ENCODE measurements around the gene PAPOLA.

DNA sequence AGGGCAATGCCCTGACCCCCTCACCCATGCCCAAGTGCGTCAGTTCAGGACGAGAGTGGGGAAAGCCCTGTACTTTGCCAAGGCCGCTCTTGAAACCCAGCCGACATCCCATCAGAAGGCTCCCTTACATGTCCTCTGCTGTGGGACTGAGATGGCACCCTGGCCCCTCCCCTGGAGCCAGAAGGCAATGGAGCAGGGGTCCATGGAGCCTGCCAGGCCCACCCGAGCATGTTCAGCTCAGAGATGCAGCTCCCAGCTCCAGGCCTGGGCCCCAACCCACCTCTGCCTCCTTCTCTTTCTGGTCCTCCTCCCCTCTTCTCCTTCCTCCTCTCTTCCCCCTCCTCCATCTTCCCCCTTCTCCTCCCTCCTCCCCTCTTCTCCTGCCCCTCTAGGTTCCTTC, 95.5 kb downstream of the PAPOLA start:
- TF ChIP-seq, protein P1, sequence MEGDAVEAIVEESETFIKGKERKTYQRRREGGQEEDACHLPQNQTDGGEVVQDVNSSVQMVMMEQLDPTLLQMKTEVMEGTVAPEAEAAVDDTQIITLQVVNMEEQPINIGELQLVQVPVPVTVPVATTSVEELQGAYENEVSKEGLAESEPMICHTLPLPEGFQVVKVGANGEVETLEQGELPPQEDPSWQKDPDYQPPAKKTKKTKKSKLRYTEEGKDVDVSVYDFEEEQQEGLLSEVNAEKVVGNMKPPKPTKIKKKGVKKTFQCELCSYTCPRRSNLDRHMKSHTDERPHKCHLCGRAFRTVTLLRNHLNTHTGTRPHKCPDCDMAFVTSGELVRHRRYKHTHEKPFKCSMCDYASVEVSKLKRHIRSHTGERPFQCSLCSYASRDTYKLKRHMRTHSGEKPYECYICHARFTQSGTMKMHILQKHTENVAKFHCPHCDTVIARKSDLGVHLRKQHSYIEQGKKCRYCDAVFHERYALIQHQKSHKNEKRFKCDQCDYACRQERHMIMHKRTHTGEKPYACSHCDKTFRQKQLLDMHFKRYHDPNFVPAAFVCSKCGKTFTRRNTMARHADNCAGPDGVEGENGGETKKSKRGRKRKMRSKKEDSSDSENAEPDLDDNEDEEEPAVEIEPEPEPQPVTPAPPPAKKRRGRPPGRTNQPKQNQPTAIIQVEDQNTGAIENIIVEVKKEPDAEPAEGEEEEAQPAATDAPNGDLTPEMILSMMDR (IDR thresholded peaks at IDR 0.05): no peak
- TF ChIP-seq POLR2A (IDR thresholded peaks at IDR 0.05): no peak
- TF ChIP-seq EP300 (IDR thresholded peaks at IDR 0.05): no peak

Measured in stomach (tissue), 4 donors.